Measurements from ENCODE around the gene TNS4.

Gene TNS4

GRCh38 chr17:40490982-40491381, 10.4 kb downstream of the TNS4 start:
- DNase-seq: no peak

GRCh38 chr17:40490289-40490853, 11.1 kb downstream of the TNS4 start:
- DNase-seq: no peak

GRCh38 chr17:40487371-40488020, 13.9 kb downstream of the TNS4 start:
- no peak for DNase-seq

GRCh38 chr17:40486522-40487370, 14.7 kb downstream of the TNS4 start:
- peak; percentile 66 for DNase-seq

GRCh38 chr17:40485851-40486521, 15.4 kb downstream of the TNS4 start:
- DNase-seq: peak; percentile 73

GRCh38 chr17:40484973-40485530, 16.4 kb downstream of the TNS4 start:
- no peak for DNase-seq

- DNase-seq: no peak
Measured at GRCh38 chr17:40484285-40484972, 17.0 kb downstream of the TNS4 start.

- DNase-seq: no peak
Measured at GRCh38 chr17:40483679-40484078, 17.7 kb downstream of the TNS4 start.

GRCh38 chr17:40482722-40483121, 18.7 kb downstream of the TNS4 start:
- no peak for DNase-seq

GRCh38 chr17:40481106-40481505, 20.3 kb downstream of the TNS4 start:
- DNase-seq: no peak

- no peak for DNase-seq
Measured at GRCh38 chr17:40480501-40481003, 20.9 kb downstream of the TNS4 start.

GRCh38 chr17:40479754-40480480, 21.5 kb downstream of the TNS4 start:
- no peak for DNase-seq

GRCh38 chr17:40478486-40478885, 22.9 kb downstream of the TNS4 start:
- DNase-seq: no peak

GRCh38 chr17:40477796-40478195, 23.6 kb downstream of the TNS4 start:
- DNase-seq: no peak

- DNase-seq: no peak
Measured at GRCh38 chr17:40475234-40475908, 26.1 kb downstream of the TNS4 start.

GRCh38 chr17:40474419-40475002, 26.9 kb downstream of the TNS4 start:
- DNase-seq: no peak

GRCh38 chr17:40473573-40474365, 27.7 kb downstream of the TNS4 start:
- no peak for DNase-seq

GRCh38 chr17:40472733-40473452, 28.5 kb downstream of the TNS4 start:
- no peak for DNase-seq
